Panc1 (cell line): ENCODE results near the gene PRKCZ.

Experiments used
- POLR2AphosphoS5 ChIP-seq: IDR thresholded peaks from 2 replicates; pipeline ENCODE4 v1.6.1; 2012; ENCODE audit warnings: mild to moderate bottlenecking, low read depth, low read length, moderate library complexity
- SIN3A ChIP-seq: IDR thresholded peaks from 2 replicates; pipeline ENCODE4 v1.6.1; 2012; ENCODE audit warnings: low read depth, mild to moderate bottlenecking, low read length, moderate library complexity, borderline replicate concordance; ENCODE audit not compliant: insufficient read depth
- TCF7L2 ChIP-seq: IDR thresholded peaks from 2 replicates; pipeline ENCODE4 v1.6.1; 2011; ENCODE audit warnings: mild to moderate bottlenecking, low read depth, low read length, inconsistent platforms
- TF ChIP-seq, protein P1 (sequence below): fragments of 450-650 bp; IDR thresholded peaks from 2 replicates; pipeline ENCODE4 v1.5.1; 2017; ENCODE audit warnings: mild to moderate bottlenecking

GRCh38 chr1:2089051-2089450 lies 38.8 kb downstream of the PRKCZ start:
- TF ChIP-seq, protein P1, sequence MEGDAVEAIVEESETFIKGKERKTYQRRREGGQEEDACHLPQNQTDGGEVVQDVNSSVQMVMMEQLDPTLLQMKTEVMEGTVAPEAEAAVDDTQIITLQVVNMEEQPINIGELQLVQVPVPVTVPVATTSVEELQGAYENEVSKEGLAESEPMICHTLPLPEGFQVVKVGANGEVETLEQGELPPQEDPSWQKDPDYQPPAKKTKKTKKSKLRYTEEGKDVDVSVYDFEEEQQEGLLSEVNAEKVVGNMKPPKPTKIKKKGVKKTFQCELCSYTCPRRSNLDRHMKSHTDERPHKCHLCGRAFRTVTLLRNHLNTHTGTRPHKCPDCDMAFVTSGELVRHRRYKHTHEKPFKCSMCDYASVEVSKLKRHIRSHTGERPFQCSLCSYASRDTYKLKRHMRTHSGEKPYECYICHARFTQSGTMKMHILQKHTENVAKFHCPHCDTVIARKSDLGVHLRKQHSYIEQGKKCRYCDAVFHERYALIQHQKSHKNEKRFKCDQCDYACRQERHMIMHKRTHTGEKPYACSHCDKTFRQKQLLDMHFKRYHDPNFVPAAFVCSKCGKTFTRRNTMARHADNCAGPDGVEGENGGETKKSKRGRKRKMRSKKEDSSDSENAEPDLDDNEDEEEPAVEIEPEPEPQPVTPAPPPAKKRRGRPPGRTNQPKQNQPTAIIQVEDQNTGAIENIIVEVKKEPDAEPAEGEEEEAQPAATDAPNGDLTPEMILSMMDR: no peak
- no peak for TF ChIP-seq TCF7L2
- no peak for TF ChIP-seq SIN3A
- no peak for TF ChIP-seq POLR2AphosphoS5
